Activated T-helper 1 cell treated with anti-CD3 and anti-CD28 coated beads, Interleukin-12 subunit alpha, Interleukin-12 subunit beta, Interleukin-2, Interleukin-4 antibody, amounts not matched to agents 30 ng/mL and 10 ng/mL and 1 ng/mL, durations not matched to agents 14 hours and 24 hours and 36 hours (primary cell): Measurements from ENCODE around the gene APOOL. TPM values are rescaled to one million over a fixed set of nuclear protein-coding genes. Genes with fewer than 3 reads are reported as not detected.

Experiments
- DNase-seq: peaks from one replicate; pipeline ENCODE4 v3.0.0; 2021; ENCODE audit warnings: low spot score
- H3K27ac Mint-ChIP-seq: one replicate; pipeline ENCODE4 v1.8.0; 2021; ENCODE audit warnings: mild to moderate bottlenecking, mixed read lengths
- H3K27me3 Mint-ChIP-seq: one replicate; pipeline ENCODE4 v1.8.0; 2022; ENCODE audit warnings: mild to moderate bottlenecking, moderate library complexity, mixed read lengths; ENCODE audit not compliant: insufficient read depth
- H3K36me3 Mint-ChIP-seq: one replicate; pipeline ENCODE4 v1.8.0; 2021; ENCODE audit warnings: low read depth, mixed read lengths
- H3K4me1 Mint-ChIP-seq: one replicate; pipeline ENCODE4 v1.8.0; 2021; ENCODE audit warnings: low read depth, mixed read lengths
- H3K4me3 Mint-ChIP-seq: one replicate; pipeline ENCODE4 v1.8.0; 2021; ENCODE audit warnings: mild to moderate bottlenecking, moderate library complexity, mixed read lengths
- H3K9me3 Mint-ChIP-seq: one replicate; pipeline ENCODE4 v1.8.0; 2021; ENCODE audit warnings: mixed read lengths
- intact Hi-C: fragments of 100-400 bp; cut with micrococcal nuclease; formaldehyde crosslinking; loops from one replicate; pipeline ENCODE4 v1.15.1; 2024
- total RNA-seq: library from RNA; stranded (reverse); gene quantifications from 2 replicates; pipeline ENCODE4 v1.2.3, GENCODE V29; 2022

The APOOL gene
- total RNA-seq, 1 donor from 2014 or later = 18.2 TPM

GRCh38 chrX:85108165-85108564 is 104.5 kb downstream of the APOOL start:
- no peak overlapping the region for H3K4me3 Mint-ChIP-seq
- intact Hi-C loops = no loop called here
- no peak overlapping the region for H3K27ac Mint-ChIP-seq
- H3K36me3 Mint-ChIP-seq = no peaks in the 10 kb centered on the region
- H3K9me3 Mint-ChIP-seq = no peaks in the 10 kb centered on the region
- H3K27me3 Mint-ChIP-seq = no peaks in the 10 kb centered on the region
- no peaks in the 10 kb centered on the region for H3K4me1 Mint-ChIP-seq
- DNase-seq = no peak

GRCh38 chrX:85109235-85109634 is 105.6 kb downstream of the APOOL start:
- H3K4me1 Mint-ChIP-seq = no peaks in the 10 kb centered on the region

GRCh38 chrX:85111347-85111746 is 107.7 kb downstream of the APOOL start:
- intact Hi-C loops = loop anchor here (2.0 kb wide), 1 partner anchor 433 kb away; no protein-coding TSS in a partner anchor
- H3K36me3 Mint-ChIP-seq = no peaks in the 10 kb centered on the region

More at GRCh38 chrX:85109235-85109634, 105.6 kb downstream of the APOOL start:
- Mint-ChIP-seq H3K9me3 (no peaks in the 10 kb centered on the region), H3K36me3 (no peaks in the 10 kb centered on the region), H3K27ac (no peak overlapping the region), H3K4me3 (no peak overlapping the region), H3K27me3 (no peaks in the 10 kb centered on the region)
- DNase-seq = no peak
- intact Hi-C loops = no loop called here

GRCh38 chrX:85112293-85112692 is 108.6 kb downstream of the APOOL start:
- no peaks in the 10 kb centered on the region for H3K36me3 Mint-ChIP-seq
- H3K4me3 Mint-ChIP-seq = no peak overlapping the region
- no peaks in the 10 kb centered on the region for H3K9me3 Mint-ChIP-seq
- intact Hi-C loops = no loop called here
- H3K27ac Mint-ChIP-seq = no peak overlapping the region
- no peaks in the 10 kb centered on the region for H3K27me3 Mint-ChIP-seq
- no peak for DNase-seq
- H3K4me1 Mint-ChIP-seq = no peaks in the 10 kb centered on the region

More at GRCh38 chrX:85111347-85111746, 107.7 kb downstream of the APOOL start:
- Mint-ChIP-seq H3K4me3 (no peak overlapping the region), H3K9me3 (no peaks in the 10 kb centered on the region), H3K27ac (no peak overlapping the region), H3K27me3 (no peaks in the 10 kb centered on the region), H3K4me1 (no peaks in the 10 kb centered on the region)
- DNase-seq = no peak

GRCh38 chrX:85113746-85114145 is 110.1 kb downstream of the APOOL start:
- H3K4me3 Mint-ChIP-seq = no peak overlapping the region
- DNase-seq = no peak
- H3K4me1 Mint-ChIP-seq = no peaks in the 10 kb centered on the region
- intact Hi-C loops = no loop called here
- H3K36me3 Mint-ChIP-seq = no peaks in the 10 kb centered on the region
- no peaks in the 10 kb centered on the region for H3K9me3 Mint-ChIP-seq
- H3K27ac Mint-ChIP-seq = no peak overlapping the region
- no peaks in the 10 kb centered on the region for H3K27me3 Mint-ChIP-seq

GRCh38 chrX:85114171-85114570 is 110.5 kb downstream of the APOOL start:
- H3K9me3 Mint-ChIP-seq = no peaks in the 10 kb centered on the region
- H3K4me1 Mint-ChIP-seq = no peaks in the 10 kb centered on the region
- intact Hi-C loops = no loop called here
- H3K4me3 Mint-ChIP-seq = no peak overlapping the region
- no peak overlapping the region for H3K27ac Mint-ChIP-seq
- no peaks in the 10 kb centered on the region for H3K36me3 Mint-ChIP-seq
- H3K27me3 Mint-ChIP-seq = no peaks in the 10 kb centered on the region
- DNase-seq = no peak

GRCh38 chrX:85114776-85115175 is 111.1 kb downstream of the APOOL start:
- no peak for DNase-seq
- Mint-ChIP-seq H3K27me3 (no peaks in the 10 kb centered on the region), H3K4me1 (no peaks in the 10 kb centered on the region), H3K27ac (no peak overlapping the region), H3K4me3 (no peak overlapping the region), H3K36me3 (no peaks in the 10 kb centered on the region), H3K9me3 (no peaks in the 10 kb centered on the region)
- intact Hi-C loops = no loop called here

- intact Hi-C loops = no loop called here
- no peak overlapping the region for H3K4me3 Mint-ChIP-seq
- no peak overlapping the region for H3K27ac Mint-ChIP-seq
- H3K4me1 Mint-ChIP-seq = no peaks in the 10 kb centered on the region
- H3K9me3 Mint-ChIP-seq = no peaks in the 10 kb centered on the region
- DNase-seq = no peak
- no peaks in the 10 kb centered on the region for H3K36me3 Mint-ChIP-seq
- no peaks in the 10 kb centered on the region for H3K27me3 Mint-ChIP-seq
These were observed 111.6 kb downstream of the APOOL start for GRCh38 chrX:85115252-85115651.

- Mint-ChIP-seq H3K9me3 (no peaks in the 10 kb centered on the region), H3K27me3 (no peaks in the 10 kb centered on the region), H3K4me3 (no peak overlapping the region), H3K4me1 (no peaks in the 10 kb centered on the region), H3K36me3 (no peaks in the 10 kb centered on the region), H3K27ac (no peak overlapping the region)
- DNase-seq = no peak
- intact Hi-C loops = no loop called here
These were observed 132.7 kb downstream of the APOOL start for GRCh38 chrX:85136409-85136808.

- H3K27ac Mint-ChIP-seq = no peak overlapping the region
- H3K27me3 Mint-ChIP-seq = no peaks in the 10 kb centered on the region
- H3K4me1 Mint-ChIP-seq = no peaks in the 10 kb centered on the region
- no peaks in the 10 kb centered on the region for H3K36me3 Mint-ChIP-seq
- DNase-seq = no peak
- no peak overlapping the region for H3K4me3 Mint-ChIP-seq
- intact Hi-C loops = no loop called here
- no peaks in the 10 kb centered on the region for H3K9me3 Mint-ChIP-seq
These were observed 135.7 kb downstream of the APOOL start for GRCh38 chrX:85139422-85139821.

- H3K9me3 Mint-ChIP-seq = no peaks in the 10 kb centered on the region
- no peak for DNase-seq
- H3K4me3 Mint-ChIP-seq = no peak overlapping the region
- H3K36me3 Mint-ChIP-seq = no peaks in the 10 kb centered on the region
- H3K4me1 Mint-ChIP-seq = no peaks in the 10 kb centered on the region
- no peak overlapping the region for H3K27ac Mint-ChIP-seq
- intact Hi-C loops = no loop called here
- no peaks in the 10 kb centered on the region for H3K27me3 Mint-ChIP-seq
These were observed 137.3 kb downstream of the APOOL start for GRCh38 chrX:85140964-85141363.

Other genes with a start within 250 kb of the APOOL start
- gene SATL1, start 239.9 kb downstream of the APOOL start, total RNA-seq = not detected in 2 replicates
- gene ZNF711, start 240.1 kb downstream of the APOOL start, total RNA-seq = 0.20 and 0.23 TPM in 2 replicates